Measurements from ENCODE around the gene IL36G.

DNA sequence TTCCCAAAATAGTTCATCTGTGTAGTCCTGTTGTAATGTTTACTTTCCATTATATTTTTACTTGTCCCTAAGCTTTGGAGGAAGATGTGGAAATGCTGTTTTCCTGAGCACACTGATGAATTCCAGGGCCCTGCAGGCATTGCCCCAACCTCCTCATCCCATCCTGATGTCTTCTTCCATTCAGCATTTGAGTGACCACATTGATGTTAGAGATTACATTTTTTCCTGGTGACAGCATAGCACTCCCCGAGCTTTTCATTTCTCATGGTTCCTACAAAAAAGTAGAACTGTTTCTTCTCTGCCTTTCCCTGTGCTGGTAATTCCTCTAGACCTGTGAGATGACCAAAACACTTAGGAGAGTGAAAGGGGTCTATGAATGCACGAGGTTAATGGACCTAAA is 32.3 kb downstream of the IL36G start:
- TF ChIP-seq CTCF (IDR thresholded peaks at IDR 0.05; ENCODE audit: low read length): no peak
- TF ChIP-seq EZH2 (optimal IDR thresholded peaks at IDR 0.05; ENCODE audit: low read depth, low read length): no peak
- TF ChIP-seq EZH2phosphoT487 (IDR thresholded peaks at IDR 0.05; ENCODE audit: low read length): no peak
